ENCODE measurements around the gene THSD7A. TPM values are rescaled to one million over a fixed set of nuclear protein-coding genes. Genes with fewer than 3 reads are reported as not detected.

THSD7A gene
- total and polyA plus RNA-seq, 9 of the 15 experiments (the other 6 are each of a cell fraction or from before 2014, with no cell fraction given), result 0.01 to 0.02 TPM; not detected in 7

DNA sequence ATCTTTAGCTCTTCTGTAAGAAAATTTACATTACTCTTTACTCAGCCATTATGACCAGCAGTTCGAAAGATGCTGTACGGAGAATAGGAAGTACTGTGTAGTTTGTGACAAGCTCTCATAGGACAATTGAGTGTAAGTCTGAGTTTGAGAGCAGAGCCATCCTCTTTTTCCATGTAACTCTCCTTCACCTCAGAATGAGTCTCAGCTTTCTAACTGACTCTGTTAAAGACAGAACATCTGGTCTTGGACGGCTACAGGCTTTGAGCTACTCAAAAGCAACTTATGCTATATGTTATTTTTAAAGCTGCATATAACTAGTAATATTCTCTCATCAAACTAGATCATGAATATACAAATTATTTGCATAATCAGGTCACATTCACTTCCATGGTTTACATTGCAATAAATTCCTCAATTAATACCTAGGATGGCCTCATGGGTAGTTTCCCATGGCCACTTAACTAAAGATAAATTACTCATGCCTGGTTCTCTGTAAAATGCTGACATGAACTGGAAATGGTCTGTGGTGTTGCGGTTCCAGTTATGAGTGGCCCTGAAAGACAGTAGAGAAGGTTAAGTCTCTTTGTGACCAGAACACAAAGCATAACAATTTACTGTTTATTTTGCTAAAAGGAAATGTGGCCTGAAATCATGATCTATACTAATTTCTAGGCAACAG is 499.7 kb downstream of the THSD7A start:
- FAIRE-seq (no peak), DNase-seq (ENCODE audit: extremely low read depth in 1 of 4, low spot score in 3 of 4) (no peak), ATAC-seq (no peak)
- no peak overlapping the region for H3K27ac ChIP-seq (ENCODE audit: extremely low read depth, low read depth, low read length)
- in situ Hi-C loops (cut with MboI), result no loop called here
- H2AFZ ChIP-seq (ENCODE audit: low read depth, low read length), result no peak overlapping the region
- CTCF ChIA-PET (ENCODE audit: low intra/inter-chr PET ratio), result no interaction called here
- H3K4me2 ChIP-seq (ENCODE audit: insufficient read depth, low read length), result no peak overlapping the region
- intact Hi-C loops (cut with micrococcal nuclease), result no loop called here
- 0% methylated on average over 4 of the region's 4 CpGs for WGBS (ENCODE audit: insufficient coverage, low coverage, missing lambda C conversion rate)
- no TSS peak for BruUV-seq (replicated peaks)
- POLR2A ChIA-PET, result interaction anchor here (0.6 kb wide), 2 partner anchors 680 to 1354 kb away, joined by 3 read pairs; no protein-coding TSS in a partner anchor
- H3K79me2 ChIP-seq (ENCODE audit: control insufficient read depth, insufficient read depth, low read length), result no peaks in the 10 kb centered on the region
- H3K36me3 ChIP-seq (ENCODE audit: control insufficient read depth, insufficient read depth, low read length), result no peaks in the 10 kb centered on the region
- H4K20me1 ChIP-seq (replicated peaks; ENCODE audit: control insufficient read depth, insufficient read depth, low read length), result no peaks in the 10 kb centered on the region
- no peaks in the 10 kb centered on the region for H3K4me1 ChIP-seq (replicated peaks in 1 of 2; ENCODE audit: control insufficient read depth in 2 of 2, insufficient read depth in 2 of 2, low read length in 2 of 2)
- H3K4me3 ChIP-seq, result no peak overlapping the region
- H3K9ac ChIP-seq (ENCODE audit: insufficient read depth in 1 of 2, low read depth in 2 of 2, low read length in 2 of 2), result no peak overlapping the region
- peaks cover 0 to 2% of the 10 kb centered on the region in 2 experiments; a peak in 1 of 5 replicates for H3K27me3 ChIP-seq (ENCODE audit: control insufficient read depth in 2 of 2, insufficient read depth in 2 of 2, low read length in 2 of 2)
- H3K9me1 ChIP-seq (ENCODE audit: control insufficient read depth, insufficient read depth, low read length), result no peaks in the 10 kb centered on the region
- H3K9me3 ChIP-seq (replicated peaks; ENCODE audit: control insufficient read depth, insufficient read depth, low read depth, low read length), result no peaks in the 10 kb centered on the region
- TF ChIP-seq ELF2 (CRISPR knock-in tag; IDR thresholded peaks at IDR 0.05) (no peak), STAT5A (IDR thresholded peaks at IDR 0.05; ENCODE audit: borderline replicate concordance, low read length) (no peak), DDX20 (tag; IDR thresholded peaks at IDR 0.05; ENCODE audit: low read depth) (no peak), E2F6 (IDR thresholded peaks at IDR 0.05; ENCODE audit: borderline replicate concordance in 1 of 2, extremely low read depth in 1 of 2, insufficient read depth in 1 of 2, insufficient read length in 1 of 2, low read depth in 1 of 2, low read length in 1 of 2, poor library complexity in 1 of 2, severe bottlenecking in 1 of 2) (no peak), RBM22 (IDR thresholded peaks at IDR 0.05; ENCODE audit: low read depth, low read length, poor library complexity, severe bottlenecking) (no peak), DMBX1 (CRISPR knock-in tag; IDR thresholded peaks at IDR 0.05; ENCODE audit: borderline replicate concordance) (no peak), FOXK2 (conservative IDR thresholded peaks at IDR 0.05 in 1 of 2, IDR thresholded peaks at IDR 0.05 in 1 of 2; ENCODE audit: low read depth in 2 of 2) (no peak), CBFA2T3 (IDR thresholded peaks at IDR 0.05) (no peak), HNRNPH1 (optimal IDR thresholded peaks at IDR 0.05; ENCODE audit: low read depth, low read length) (no peak), ZNF644 (tag; IDR thresholded peaks at IDR 0.05; ENCODE audit: low read depth) (no peak)
- TF ChIP-seq, protein P1, sequence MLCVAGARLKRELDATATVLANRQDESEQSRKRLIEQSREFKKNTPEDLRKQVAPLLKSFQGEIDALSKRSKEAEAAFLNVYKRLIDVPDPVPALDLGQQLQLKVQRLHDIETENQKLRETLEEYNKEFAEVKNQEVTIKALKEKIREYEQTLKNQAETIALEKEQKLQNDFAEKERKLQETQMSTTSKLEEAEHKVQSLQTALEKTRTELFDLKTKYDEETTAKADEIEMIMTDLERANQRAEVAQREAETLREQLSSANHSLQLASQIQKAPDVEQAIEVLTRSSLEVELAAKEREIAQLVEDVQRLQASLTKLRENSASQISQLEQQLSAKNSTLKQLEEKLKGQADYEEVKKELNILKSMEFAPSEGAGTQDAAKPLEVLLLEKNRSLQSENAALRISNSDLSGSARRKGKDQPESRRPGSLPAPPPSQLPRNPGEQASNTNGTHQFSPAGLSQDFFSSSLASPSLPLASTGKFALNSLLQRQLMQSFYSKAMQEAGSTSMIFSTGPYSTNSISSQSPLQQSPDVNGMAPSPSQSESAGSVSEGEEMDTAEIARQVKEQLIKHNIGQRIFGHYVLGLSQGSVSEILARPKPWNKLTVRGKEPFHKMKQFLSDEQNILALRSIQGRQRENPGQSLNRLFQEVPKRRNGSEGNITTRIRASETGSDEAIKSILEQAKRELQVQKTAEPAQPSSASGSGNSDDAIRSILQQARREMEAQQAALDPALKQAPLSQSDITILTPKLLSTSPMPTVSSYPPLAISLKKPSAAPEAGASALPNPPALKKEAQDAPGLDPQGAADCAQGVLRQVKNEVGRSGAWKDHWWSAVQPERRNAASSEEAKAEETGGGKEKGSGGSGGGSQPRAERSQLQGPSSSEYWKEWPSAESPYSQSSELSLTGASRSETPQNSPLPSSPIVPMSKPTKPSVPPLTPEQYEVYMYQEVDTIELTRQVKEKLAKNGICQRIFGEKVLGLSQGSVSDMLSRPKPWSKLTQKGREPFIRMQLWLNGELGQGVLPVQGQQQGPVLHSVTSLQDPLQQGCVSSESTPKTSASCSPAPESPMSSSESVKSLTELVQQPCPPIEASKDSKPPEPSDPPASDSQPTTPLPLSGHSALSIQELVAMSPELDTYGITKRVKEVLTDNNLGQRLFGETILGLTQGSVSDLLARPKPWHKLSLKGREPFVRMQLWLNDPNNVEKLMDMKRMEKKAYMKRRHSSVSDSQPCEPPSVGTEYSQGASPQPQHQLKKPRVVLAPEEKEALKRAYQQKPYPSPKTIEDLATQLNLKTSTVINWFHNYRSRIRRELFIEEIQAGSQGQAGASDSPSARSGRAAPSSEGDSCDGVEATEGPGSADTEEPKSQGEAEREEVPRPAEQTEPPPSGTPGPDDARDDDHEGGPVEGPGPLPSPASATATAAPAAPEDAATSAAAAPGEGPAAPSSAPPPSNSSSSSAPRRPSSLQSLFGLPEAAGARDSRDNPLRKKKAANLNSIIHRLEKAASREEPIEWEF (CRISPR knock-in tag; IDR thresholded peaks at IDR 0.05), result no peak
- TF ChIP-seq, protein P2, sequence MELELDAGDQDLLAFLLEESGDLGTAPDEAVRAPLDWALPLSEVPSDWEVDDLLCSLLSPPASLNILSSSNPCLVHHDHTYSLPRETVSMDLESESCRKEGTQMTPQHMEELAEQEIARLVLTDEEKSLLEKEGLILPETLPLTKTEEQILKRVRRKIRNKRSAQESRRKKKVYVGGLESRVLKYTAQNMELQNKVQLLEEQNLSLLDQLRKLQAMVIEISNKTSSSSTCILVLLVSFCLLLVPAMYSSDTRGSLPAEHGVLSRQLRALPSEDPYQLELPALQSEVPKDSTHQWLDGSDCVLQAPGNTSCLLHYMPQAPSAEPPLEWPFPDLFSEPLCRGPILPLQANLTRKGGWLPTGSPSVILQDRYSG (tag; conservative IDR thresholded peaks at IDR 0.05; ENCODE audit: low read depth), result no peak
